B cell (primary cell): ENCODE results near the gene RNF2.
"Not testable (repeated sequence)": the region's sequence is repeated elsewhere in the genome, so short reads cannot be mapped to it uniquely, and the experiment has no call there.

Source experiments
- EZH2 ChIP-seq: IDR thresholded peaks from 2 replicates; pipeline ENCODE4 v1.6.1; 2012; ENCODE audit warnings: borderline replicate concordance, low read depth, mild to moderate bottlenecking, moderate library complexity, low read length; ENCODE audit not compliant: insufficient read depth, poor library complexity, severe bottlenecking
- TF ChIP-seq, protein P1 (sequence below): fragments of 200-600 bp; IDR thresholded peaks from one replicate; pipeline ENCODE4 v1.8.0; 2022; ENCODE audit warnings: antibody characterized with exemption, mild to moderate bottlenecking

DNA sequence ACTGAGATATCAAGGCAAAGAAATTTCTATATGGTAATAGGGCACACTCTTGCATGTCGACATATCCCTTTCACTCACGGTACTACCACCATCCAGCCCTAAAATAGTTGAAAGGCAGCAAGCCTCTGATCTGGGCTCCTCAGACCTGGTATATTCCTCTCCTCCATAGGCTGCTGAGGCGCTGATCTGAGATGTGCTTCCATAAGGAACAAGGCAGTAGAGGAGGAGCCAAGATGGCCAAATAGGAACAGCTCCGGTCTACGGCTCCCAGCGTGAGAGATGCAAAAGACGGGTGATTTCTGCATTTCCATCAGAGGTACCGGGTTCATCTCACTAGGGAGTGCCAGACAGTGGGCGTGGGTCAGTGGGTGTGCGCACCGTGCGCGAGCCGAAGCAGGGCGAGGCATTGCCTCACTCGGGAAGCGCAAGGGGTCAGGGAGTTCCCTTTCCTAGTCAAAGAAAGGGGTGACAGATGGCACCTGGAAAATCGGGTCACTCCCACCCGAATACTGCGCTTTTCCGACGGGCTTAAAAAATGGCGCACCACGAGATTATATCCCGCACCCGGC is 44.0 kb upstream of the RNF2 start:
- TF ChIP-seq, protein P1, sequence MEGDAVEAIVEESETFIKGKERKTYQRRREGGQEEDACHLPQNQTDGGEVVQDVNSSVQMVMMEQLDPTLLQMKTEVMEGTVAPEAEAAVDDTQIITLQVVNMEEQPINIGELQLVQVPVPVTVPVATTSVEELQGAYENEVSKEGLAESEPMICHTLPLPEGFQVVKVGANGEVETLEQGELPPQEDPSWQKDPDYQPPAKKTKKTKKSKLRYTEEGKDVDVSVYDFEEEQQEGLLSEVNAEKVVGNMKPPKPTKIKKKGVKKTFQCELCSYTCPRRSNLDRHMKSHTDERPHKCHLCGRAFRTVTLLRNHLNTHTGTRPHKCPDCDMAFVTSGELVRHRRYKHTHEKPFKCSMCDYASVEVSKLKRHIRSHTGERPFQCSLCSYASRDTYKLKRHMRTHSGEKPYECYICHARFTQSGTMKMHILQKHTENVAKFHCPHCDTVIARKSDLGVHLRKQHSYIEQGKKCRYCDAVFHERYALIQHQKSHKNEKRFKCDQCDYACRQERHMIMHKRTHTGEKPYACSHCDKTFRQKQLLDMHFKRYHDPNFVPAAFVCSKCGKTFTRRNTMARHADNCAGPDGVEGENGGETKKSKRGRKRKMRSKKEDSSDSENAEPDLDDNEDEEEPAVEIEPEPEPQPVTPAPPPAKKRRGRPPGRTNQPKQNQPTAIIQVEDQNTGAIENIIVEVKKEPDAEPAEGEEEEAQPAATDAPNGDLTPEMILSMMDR, result not testable (repeated sequence)
- TF ChIP-seq EZH2, result not testable (repeated sequence)
